GM12892 (cell line): ENCODE measurements around the gene RND2.

Source experiments
- POLR2A ChIP-seq: IDR thresholded peaks from 2 replicates; pipeline ENCODE4 v1.6.1; 2011; ENCODE audit warnings: low read depth, low read length, control low read depth
- POLR2AphosphoS5 ChIP-seq: IDR thresholded peaks from 2 replicates; pipeline ENCODE4 v1.6.1; 2011; ENCODE audit warnings: low read depth, low read length, control low read depth

DNA sequence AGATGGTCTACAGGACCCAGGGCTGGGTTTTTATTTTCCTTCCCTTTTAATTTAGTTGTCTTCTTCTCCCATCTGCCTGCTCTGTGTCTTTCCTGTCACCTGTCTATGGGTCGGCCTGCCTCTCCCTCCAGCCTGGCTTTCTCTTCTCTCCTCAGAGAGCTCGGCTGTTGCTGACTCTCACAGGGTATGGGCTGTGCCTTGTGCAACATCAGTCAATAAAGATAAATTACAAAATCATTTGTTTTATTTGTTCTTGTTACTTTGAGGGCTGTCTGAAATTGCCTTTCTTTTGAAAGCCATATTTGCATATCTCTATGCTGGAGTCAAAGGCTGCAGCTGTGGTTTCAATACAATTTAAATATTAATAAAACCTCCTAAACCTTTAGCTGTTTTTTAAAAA is 15.6 kb downstream of the RND2 start:
- TF ChIP-seq POLR2AphosphoS5 (no peak), POLR2A (no peak)
